ENCODE measurements around the gene FGF18.

GRCh38 chr5:171470420-171470819 lies 51.0 kb downstream of the FGF18 start:
- TF ChIP-seq POLR2AphosphoS5 (IDR thresholded peaks at IDR 0.05; ENCODE audit: low read depth, low read length) (no peak), FOXP2 (optimal IDR thresholded peaks at IDR 0.05; ENCODE audit: borderline replicate concordance, extremely low read depth, extremely low read length, insufficient read depth) (no peak), TAF1 (IDR thresholded peaks at IDR 0.05; ENCODE audit: borderline replicate concordance, insufficient read depth, low read length) (no peak), SIN3A (IDR thresholded peaks at IDR 0.05; ENCODE audit: borderline replicate concordance, insufficient read depth, low read length) (no peak), REST (IDR thresholded peaks at IDR 0.05; ENCODE audit: insufficient read depth in 1 of 2, low read depth in 2 of 2, low read length in 2 of 2) (no peak)
